ENCODE results near the gene LFNG.
A peak's percentile ranks its signal among the peaks of the same experiment; 100 is the strongest.
"Not testable (repeated sequence)": the region's sequence is repeated elsewhere in the genome, so short reads cannot be mapped to it uniquely, and the experiment has no call there.

The LFNG gene

DNA sequence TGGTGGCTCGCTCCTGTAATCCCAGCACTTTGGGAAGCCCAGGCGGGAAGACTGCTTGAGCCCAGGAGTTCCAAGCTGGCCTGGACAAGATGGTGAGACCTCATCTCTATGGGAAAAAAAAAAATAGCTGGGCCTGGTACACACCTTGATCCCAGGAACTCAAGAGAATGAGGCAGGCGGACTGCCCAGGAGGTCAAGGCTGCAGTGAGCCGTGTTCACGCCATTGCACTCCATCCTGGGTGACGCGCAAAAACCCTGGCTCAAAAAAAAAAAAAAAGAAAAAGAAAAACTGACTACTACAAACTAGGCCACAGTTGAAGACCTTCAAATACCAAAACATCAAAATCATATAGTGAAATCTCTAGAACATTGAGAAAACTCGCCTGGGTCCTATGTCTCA lies 31.8 kb downstream of the LFNG start:
- DNase-seq: no peak

DNA sequence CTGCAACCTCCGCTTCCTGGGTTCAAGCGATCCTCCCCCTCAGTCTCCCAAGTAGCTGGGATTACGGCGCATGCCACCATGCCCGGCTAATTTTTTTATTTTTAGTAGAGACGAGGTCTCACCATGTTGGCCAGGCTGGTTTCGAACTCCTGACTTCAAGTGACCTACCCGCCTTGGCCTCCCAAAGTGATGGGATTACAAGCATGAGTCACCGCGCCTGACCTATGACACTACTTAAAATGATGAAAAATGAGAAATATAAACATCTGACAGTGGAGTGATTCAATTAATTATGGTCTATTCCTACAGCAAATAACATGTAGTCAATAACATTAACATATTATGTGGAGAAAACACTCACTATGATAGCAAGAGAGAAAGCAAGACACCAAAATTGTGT lies 33.5 kb downstream of the LFNG start:
- DNase-seq: no peak

DNA sequence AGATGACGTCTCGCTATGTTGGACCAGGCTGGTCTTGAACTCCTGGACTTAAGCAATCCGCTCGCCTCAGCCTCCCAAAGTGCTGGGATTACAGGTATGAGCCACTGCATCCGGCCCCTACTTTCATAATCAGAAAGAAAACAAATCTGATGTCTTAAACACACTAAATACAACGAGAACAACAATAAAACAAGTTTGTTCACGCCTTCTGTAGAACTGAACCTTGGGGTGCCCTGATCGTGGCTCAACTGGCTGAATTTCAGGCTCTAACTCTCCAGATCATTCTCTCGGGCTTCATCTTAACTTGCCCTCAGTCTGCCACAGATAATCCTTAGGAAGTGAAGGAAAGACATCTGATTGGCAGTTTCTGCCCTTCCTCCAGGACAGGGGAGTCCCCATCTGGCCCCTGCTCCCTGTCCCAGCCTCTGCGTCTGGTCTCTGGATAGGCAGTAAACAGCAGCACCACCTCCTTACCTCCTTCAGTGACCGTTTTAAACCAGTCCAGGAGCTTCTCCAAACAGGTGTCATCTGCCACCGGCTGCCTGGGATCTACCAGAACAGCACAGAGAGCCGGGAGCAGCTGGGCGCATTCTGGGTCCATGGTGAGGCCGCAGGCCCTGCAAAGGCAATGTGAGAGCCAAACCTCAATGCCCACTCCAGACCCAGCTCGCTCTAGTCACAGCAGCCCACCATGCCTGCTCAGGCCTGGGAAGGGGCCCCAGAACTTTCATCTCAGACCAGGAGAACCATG lies 34.4 kb downstream of the LFNG start:
- no peak for DNase-seq

DNA sequence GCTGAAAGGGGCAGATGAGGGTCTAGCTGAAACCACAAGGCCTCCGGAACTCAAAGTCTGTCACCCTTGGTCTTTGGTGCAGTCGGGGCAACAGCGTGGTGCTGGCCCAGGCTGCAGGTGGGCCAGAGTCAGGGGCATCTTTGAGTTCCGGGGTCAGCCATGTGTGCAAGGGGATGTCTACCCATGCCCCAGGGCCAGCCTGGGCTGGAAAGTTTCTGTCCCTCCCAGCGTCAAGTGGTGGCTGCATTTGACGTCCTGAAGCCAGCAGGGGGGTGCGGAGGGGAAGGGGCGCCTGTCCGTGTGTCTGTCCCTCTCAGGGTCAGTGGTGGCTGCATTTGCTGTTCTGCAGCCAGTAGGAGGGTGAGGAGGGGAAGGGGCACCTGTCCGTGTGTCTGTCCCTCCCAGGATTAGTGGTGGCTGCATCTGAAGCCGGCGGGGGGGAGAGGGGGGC lies 35.1 kb downstream of the LFNG start:
- no peak for DNase-seq

DNA sequence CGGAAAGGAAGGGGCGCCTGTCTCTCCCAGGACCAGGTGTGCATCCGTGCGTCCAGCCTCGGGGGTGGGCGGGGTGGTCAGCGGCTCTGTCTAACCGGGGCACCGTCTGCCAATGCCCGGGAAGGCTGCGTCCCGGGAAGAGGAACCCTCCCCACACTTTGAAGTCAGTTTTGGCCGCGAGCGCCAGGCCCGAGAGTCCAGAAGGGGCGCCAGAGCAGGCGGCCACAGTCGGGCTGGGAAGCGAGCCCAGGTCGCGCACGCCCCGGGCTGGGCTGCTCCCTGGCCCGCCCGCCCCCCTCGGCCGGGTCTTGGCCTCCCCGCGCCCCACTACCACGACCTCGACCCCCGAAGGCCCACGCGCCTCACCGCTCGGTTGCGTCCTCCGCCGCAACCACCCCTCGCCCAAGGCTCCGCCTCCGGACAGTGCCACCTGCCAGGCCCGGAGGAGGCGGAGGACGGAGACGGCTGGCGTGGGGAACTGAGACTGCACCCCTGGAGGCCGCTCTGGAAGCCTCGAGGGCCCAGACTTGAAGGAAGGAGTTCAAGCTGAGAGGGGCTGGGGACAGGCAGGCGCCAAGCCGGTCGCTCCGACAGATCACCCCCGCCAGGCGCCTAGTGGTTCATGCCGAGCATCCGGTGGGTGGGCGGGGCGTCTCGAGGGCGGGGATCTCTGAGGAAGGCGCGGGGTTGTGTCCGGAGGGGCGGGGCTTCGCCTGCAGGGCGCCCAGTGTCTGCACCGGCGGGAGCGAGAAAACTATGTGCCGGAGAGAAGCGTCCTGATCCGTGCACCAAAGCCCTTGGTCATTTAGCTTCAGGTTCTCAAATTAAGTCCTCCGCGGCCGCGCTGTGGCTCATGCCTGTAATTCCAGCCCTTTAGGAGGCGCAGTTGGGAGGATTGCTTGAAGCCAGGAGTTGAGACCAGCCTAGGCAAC lies 35.8 kb downstream of the LFNG start, which contains the start of gene BRAT1:
Gene BRAT1, minus strand, starts transcription at position 404 of the 932 bp plus-strand sequence. CDS start 1,093 bp downstream, outside the sequence.
- DNase-seq: peak; percentile 99

DNA sequence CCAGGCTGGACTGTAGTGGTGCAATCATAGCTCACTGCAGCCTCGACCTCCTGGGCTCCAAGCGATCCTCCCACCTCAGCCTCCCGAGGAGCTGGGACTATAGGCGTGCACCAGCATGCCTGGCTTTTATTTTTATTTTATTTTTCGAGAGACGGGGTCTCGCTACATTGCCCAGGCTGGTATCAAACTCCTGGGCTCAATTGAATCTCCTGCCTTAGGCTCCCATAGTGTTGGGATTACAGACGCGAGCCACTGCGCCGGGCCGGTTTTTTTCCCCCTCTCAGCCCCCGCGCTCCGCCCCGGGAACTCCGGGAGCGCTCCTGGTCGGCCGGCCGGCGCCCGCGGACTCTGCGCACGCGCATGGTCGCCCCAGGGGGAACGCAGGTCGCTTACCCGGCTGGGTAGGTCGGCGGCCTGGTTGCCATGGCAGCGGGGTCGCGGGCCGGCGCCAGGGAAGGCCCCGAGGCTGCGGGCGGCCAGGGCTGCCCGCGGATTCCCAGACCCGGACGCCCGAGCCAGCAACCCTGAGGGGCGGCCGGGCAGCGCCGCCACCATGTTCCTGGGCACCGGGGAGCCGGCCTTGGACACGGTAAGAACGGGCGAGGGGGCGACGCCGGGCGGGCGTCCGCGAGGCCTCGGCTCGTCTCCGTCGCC lies 39.2 kb downstream of the LFNG start, which contains the start of gene IQCE:
Gene IQCE, plus strand, starts transcription at position 351 of the 654 bp plus-strand sequence. Its CDS starts 203 bp downstream, at position 554.
- DNase-seq: peak; percentile 94

DNA sequence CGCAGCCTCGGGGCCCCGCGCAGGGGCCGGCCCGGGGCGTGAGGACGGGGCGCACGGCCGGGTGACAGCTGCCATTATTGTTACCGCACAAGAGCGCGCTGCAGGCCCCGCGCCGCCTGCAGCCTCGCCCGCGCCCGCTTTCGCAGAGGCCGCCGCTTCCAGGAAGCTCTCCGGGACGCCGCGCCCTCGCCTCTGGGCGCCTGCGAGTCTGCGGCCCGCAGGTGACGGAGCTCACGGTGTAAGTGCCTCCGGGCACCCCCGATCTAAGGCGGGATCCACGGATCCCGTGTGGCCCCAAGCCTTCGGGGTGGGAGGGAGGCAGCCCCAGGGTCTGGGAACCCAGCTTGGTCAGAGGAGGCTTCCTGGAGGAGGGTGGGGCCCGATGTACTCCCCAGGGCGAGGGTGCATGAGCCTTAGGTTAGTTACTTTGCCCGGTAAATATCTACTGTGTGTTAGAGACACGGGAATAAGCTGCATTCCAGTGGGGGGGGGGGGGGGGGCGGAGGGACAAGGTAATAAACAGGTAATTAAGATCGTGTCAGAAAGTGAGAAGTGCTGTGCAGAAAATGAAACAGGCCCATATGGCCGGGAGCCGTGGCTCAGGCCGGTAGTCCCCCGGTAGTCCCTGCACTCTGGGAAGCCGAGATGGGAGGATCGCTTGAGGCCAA lies 39.8 kb downstream of the LFNG start:
- peak; percentile 51 for DNase-seq

DNA sequence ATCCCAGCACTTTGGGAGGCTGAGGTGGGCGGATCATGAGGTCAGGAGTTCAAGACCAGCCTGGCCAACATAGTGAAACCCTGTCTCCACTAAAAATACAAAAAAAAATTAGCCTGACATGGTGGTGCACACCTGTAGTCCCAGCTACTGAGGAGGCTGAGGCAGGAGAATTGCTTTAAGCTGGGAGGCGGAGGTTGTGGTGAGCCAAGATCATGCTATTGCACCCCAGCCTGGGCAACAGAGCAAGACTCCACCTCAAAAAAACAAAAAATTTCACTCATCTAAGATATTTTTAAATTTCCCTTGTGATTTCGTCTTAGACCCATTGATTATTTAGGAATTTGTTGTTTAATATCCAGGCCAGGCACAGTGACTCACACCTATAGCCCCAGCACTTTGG lies 44.4 kb downstream of the LFNG start:
- DNase-seq: not testable (repeated sequence)

DNA sequence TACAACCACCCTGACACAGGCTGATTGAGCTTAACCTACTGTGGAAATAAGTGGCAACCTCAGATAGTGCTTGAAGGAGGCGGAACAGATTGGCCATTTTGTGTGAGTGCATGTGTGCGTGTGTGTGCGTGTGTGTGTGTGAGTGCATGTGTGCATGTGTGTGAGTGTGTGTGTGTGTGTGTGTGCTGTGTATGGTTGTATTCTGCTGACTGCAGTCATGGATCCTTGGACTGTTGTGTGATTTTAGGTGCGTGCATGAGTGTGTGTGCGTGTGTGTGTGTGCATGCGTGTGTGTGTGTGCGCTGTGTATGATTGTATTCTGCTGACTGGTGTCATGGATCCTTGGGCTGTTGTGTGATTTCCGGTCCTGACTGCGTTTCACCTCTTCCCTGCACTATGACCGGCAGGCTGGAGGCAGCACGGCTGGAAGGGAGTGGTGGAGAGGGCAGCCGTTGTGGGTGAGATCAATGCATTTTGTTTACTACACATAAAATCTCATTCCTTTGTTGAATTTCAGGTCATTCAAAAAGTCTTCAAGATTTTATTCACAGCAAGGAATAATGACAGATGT lies 45.5 kb downstream of the LFNG start:
- DNase-seq: no peak

DNA sequence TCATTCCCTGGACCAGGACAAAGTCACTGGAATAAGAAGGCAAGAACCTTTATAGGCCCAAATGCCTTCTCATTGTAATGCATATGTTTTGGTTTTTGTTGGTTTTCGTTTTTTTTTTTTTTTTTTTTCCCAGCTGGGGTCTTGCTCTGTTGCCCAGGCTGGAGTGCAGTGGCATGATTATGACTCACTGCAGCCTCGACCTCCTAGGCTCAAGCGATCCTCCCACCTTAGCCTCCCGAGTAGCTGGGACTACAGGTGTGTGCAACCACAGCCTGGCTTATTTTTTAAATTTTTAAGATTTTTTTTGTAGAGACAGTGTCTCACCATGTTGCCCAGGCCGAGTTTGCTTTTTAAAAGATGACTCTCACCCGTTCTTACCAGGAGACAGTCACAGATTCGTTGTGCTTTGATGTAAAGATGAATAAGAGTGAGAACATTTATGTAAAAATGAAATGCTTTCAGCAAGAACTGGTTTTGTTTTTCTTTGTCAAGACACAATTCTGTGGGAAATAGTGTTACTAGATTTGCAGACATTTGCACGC lies 46.8 kb downstream of the LFNG start:
- no peak for DNase-seq

DNA sequence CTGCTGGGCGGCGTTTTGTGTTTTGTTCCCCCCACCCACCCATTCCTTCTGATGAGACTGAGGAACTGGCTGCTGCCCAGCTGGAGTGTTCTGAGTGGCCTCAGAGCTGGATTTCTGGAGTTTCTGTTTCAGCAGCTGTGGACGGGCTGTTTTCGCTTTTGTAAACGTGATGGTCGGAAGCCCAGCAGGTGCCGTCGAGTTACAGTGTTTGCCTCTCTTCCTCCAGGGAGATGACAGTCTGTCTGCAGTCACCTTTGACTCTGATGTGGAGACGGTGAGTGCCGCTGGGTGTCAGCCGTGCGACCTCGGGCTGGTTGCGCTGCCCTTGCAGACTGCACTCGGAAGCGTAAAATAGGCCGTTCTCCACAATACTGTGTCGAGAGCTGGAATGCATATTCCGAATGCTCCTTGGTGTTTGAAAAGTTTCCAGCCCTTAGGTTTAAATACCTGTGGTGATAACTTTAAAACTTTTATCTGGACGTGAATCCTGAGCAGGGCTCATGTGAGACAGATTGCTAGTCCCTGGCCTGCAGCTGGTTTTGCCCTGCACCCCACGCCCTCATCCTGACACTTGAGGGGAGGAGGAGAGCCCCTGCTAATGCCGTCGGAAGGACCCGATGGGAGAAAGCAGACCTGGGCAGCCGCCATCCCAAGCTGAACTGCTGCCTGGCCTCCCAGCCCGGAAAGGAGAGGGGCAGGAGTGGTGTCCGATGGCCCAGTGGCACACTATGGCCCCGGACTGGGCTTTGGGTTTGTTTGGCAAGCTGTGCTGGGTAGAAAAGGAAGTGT lies 47.5 kb downstream of the LFNG start:
- DNase-seq: peak; percentile 39

DNA sequence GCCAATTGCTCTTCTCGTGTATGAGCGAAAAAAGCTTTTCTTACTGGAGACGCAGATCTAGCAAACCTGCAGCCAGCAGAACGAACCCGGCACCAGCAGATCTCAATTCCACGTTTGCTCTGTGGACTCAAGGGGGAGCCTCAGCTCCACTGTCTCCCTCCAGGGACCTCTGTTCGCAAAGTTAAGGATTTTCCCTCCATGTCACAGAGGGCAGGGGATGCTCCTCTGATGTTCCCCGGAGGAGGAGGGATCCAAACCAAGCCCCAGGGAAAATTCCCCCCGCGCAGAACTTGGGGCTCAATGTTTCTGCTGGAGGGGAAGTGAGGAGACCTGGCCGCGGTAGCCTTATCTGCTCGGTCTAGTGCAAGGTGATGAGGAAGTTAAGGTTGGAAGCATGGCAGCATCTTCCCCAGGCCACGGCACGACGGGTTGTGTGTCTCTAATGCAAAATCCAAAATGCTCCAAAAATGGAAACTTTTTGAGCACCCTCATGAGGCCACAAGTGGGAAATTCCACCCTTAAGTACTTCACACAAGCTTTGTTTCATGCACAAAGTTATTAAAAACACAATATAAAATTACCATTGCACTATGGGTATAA lies 48.2 kb downstream of the LFNG start:
- peak; percentile 17 for DNase-seq

DNA sequence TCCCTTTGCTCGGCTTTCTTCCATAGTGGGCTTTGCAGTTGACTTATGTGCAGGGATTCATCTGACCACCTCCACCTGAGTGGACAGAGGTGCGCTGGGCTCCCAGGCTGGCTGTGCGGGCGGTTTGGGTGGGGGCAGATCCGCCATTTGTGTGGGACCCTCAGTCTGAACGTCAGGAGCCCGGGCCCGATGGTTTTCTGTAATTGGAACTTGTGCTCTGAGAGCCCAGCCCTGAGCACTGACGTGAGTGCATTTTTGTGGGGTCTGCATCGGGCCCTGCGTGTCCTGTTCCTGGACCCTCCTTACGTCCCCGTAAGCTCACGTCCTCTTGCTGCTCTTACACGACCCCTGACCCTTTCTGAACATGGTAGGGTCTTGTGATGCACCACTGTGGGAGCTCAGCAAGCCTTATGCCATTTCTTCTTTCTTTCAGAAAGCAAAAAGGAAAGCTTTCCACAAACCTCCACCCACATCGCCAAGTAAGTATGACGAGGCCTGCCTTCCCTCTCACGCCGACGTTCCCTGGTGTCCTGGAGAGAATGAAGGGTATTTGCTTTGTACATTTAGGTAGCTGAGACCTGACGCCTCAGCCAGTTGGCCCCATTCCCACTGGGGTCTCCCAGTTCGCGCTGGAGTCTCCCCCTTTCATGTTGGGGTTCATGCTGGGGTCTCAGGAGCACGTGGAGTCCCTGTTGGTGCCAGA lies 49.1 kb downstream of the LFNG start:
- DNase-seq: no peak

DNA sequence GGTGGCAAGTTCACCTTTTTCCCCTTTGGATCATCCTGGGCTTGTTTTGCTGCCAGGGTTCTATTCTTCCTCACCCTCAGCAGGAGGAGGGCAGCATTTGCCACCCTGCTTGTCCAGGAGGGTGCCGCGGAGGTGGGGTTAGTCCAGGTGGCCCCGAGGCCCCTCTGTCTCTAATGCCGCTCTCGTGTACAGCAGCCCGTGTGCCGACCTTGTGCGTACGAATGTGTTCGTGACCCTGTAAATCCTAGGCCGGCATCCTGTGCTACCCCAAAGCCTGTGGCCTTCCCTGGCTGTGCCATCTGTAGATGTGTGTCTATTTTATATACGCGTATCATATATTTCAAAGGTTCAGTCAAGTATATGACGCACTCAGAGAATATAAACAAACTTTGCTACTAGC lies 49.8 kb downstream of the LFNG start:
- DNase-seq: no peak

DNA sequence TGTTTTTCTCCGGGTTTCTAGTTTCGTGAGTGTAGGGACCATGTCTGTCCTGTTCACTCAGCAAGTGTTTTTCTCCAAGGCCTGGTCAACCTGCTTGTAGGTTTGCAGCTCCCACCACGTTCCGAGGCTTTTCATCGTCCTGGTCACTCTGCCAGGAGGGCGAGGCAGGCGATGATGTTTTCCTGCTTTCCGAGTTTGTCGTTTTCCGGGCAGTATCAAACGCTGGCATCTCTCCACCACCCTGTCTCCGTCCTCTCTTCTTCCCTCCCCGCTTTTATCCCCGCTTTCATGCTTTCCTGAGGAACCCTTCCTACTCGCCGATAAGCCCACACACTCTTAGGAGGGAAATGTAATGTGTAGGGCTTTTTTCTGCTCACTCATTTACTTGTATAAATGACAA lies 50.4 kb downstream of the LFNG start:
- no peak for DNase-seq

DNA sequence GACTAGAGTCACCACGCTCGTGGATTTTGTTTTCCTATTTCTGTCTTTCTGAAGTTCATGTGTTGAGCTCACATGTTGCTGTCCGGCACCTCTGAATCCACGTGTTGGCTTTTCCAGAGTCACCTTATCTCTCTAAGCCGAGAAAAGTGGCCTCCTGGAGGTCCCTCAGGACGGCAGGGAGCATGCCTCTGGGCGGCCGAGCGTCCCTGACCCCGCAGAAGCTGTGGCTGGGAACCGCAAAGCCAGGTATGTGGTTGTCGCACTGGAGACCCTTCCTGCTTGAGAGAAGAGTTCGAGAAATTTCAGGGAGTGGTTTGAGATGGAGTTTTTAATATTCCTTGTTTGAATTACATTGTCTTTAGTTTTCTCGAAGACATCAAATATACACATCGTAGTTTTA lies 51.8 kb downstream of the LFNG start:
- no peak for DNase-seq

DNA sequence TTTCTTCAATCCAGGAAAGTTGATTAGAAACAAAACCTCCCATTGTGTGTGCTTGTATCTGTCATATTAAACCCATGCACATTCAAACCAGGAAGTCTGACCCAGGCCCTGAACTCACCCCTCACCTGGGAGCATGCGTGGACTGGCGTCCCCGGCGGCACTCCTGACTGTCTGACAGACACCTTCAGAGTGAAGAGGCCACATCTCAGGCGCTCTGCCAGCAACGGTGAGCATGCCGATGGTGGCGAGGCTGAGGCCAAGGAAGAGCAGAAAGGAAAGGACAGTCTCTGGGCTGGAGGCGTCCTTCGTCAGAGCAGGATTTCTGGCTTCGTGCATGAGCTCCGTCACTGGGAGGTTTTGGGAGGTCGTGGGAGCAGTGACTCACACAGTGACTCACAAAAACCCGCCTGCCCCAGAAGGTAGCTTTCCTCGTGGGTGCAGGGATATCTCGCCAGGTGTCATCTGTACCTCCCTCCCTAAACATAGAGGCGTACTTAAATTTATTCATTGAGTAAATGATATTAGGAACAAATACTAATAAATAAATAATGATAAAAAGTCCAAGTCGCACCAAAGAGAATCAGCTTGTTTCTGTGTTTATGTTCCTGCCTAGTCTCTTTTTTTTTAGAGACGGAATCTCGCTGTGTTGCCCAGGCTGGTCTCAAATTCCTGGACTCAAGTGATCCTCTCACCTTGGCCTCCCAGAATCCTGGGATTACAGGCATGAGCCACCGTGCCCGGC lies 52.7 kb downstream of the LFNG start:
- peak; percentile 21 for DNase-seq

DNA sequence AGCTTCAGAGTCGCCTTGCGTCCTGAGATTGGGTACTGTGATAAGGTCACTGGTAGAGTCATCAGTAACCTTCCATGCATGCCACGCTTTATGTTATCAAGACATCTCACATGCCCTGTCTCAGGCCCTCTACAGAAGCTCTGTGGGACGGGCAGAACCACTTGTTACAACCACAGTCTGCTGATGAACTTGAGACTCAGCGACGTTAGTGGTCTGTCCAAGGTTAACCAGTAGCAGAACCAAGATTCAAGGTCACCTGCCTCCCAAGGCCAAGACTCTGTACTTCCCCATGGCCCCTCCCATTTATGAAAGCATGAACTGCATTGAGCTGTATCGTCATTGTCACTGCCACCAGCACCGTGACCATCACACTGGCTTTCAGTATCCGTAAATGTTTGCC lies 54.2 kb downstream of the LFNG start:
- DNase-seq: no peak

DNA sequence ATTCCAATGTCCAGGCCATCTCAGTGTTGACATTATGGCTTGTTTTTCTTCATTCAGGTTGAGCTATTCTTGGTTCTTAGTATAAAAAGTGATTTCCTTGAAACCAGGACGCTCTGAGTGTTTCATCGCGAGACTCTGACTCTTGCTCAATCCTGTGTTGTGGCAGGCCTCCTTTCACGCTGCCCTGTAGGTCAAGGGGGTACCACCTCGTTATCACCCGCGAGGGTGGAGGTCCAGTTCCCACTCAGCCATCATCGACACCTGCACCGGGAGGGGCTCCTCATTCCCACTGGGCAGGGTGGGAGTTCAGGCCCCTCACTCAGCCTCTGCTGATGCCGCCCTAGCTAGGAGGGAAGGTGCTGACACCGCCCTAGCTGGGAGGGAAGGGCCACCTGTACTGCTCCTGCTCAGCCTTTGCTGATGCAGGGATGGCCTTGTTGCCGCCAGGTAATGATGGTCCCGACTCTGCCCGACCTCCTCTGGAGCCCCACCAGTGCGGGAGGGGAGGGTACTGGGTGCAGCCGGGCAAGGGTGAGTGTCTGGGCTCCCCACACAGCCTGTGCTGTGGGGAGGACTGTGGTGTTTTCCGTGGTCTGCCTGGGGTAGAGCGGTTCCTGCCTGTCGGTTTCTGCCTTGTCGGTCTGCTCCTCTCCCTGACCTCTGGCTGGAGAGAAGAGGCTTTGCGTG lies 55.6 kb downstream of the LFNG start:
- DNase-seq: no peak

Measured in CD4-positive, alpha-beta T cell treated with Interleukin-17A for 4 hours (primary cell).